ENCODE measurements around the gene GDPD2. TPM values are rescaled to one million over a fixed set of nuclear protein-coding genes. Genes with fewer than 3 reads are reported as not detected.

The GDPD2 gene
- total RNA-seq, 1 experiment from 2014 or later = not detected

Small RNA genes lying within 50 kb of the gene (small RNA-seq; reads per million reads assigned to genes)
- gene RNU4-81P (0 reads per million in 2 experiments), gene RNY4P23 (0 to 1.4 reads per million in 2 experiments)

Other genes with a start within 250 kb of the GDPD2 start
- gene DGAT2L6, start 245.8 kb upstream of the GDPD2 start, total RNA-seq (2014; rRNA removed; shearing (Covaris generic)) = 0.13 TPM in 1 of 2 replicates, not detected in the other
- gene AWAT1, start 188.7 kb upstream of the GDPD2 start, total RNA-seq (2014; rRNA removed; shearing (Covaris generic)) = not detected in 2 replicates
- gene P2RY4, start 163.1 kb upstream of the GDPD2 start, total RNA-seq (2014; rRNA removed; shearing (Covaris generic)) = not detected in 2 replicates
- gene ARR3, start 155.0 kb upstream of the GDPD2 start, total RNA-seq (2014; rRNA removed; shearing (Covaris generic)) = not detected in 2 replicates
- not detected in 2 replicates for gene RAB41, start 141.1 kb upstream of the GDPD2 start, total RNA-seq (2014; rRNA removed; shearing (Covaris generic))
- 110 and 111 TPM in 2 replicates for gene PDZD11, start 133.4 kb upstream of the GDPD2 start, total RNA-seq (2014; rRNA removed; shearing (Covaris generic))
- gene KIF4A, start 133.2 kb upstream of the GDPD2 start, total RNA-seq (2014; rRNA removed; shearing (Covaris generic)) = 18.2 and 19.1 TPM in 2 replicates
- 0.64 and 2.5 TPM in 2 replicates for gene DLG3, start 21.5 kb downstream of the GDPD2 start, total RNA-seq (2014; rRNA removed; shearing (Covaris generic))

Measured in SK-MEL-5 (cell line).